ENCODE data around the gene NLRX1. TPM values are rescaled to one million over a fixed set of nuclear protein-coding genes. Genes with fewer than 3 reads are reported as not detected.
"Not testable (repeated sequence)": the region's sequence is repeated elsewhere in the genome, so short reads cannot be mapped to it uniquely, and the experiment has no call there.

NLRX1 gene
- total and polyA plus RNA-seq, 3 experiments from 2014 or later, result 11.3 to 16.7 (median 16.1) TPM

DNA sequence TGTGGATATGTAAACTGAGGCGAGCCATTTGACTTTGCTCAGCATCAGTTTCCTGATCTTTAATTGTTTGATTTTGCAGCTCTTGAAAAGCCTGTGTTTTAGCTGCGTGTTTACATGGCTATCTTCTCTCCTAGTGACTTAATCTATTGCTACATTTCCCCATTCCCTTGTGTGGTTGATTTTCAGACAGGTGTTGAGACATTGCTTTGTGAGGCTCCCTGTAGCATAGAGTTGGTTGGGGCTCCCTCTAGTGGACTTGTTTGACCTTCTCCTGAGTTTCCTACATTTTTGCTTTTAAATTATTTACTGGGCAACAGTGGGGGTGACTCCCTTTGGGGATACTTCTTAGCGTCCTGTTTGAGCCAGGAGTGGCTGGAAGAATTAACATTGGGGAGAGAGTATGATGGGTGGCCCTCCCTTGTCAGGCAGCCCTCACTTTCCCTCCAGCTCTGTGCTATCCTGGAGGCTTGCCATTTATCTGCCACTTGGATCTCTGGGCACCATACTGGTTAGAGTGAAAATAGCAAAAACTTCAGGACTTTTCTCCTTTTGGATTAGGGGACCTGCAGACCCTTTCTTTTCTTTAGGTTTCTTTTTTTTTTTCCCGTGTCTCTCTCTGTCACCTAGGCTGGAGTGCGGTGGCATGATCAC lies 28.4 kb downstream of the NLRX1 start:
- CTCF ChIA-PET, result interaction anchor here (0.5 to 2.0 kb wide), 30 partner anchors 9 to 594 kb away, joined by 3 to 17 read pairs (median 3); partner anchors contain the start of genes C2CD2L, CBL, NLRX1 and VPS11
- Histone ChIP-seq H3K36me3 (ENCODE audit: insufficient read depth, low read length) (no peaks in the 10 kb centered on the region), H3K27ac (ENCODE audit: low read depth, low read length) (no peak overlapping the region), H3K9me3 (ENCODE audit: low read length) (no peaks in the 10 kb centered on the region), H3K4me1 (ENCODE audit: insufficient read depth, low read length) (no peaks in the 10 kb centered on the region), H3K4me3 (ENCODE audit: low read length) (no peak overlapping the region), H3K27me3 (ENCODE audit: insufficient read depth, low read length, poor library complexity, severe bottlenecking) (no peaks in the 10 kb centered on the region)
- POLR2A ChIA-PET, result interaction anchor here (1.0 kb wide), 1 partner anchor 66 kb away, joined by 3 read pairs; no protein-coding TSS in a partner anchor
- peaks cover 0 to 6% (median 4%) of the 10 kb centered on the region in 3 donors for H3K4me1 Mint-ChIP-seq
- peaks cover 0 to 2% of the 10 kb centered on the region in 2 donors for H3K27me3 Mint-ChIP-seq
- H3K27ac Mint-ChIP-seq, result peak overlapping the region in 3 of 8 donors; percentile 1 to 76 (median 2)
- DNase-seq, result peak; percentile 39 to 76 (median 70)
- H3K9me3 Mint-ChIP-seq, result no peaks in the 10 kb centered on the region
- H3K36me3 Mint-ChIP-seq, result no peaks in the 10 kb centered on the region
- peak overlapping the region in 1 of 7 donors; percentile 28 for H3K4me3 Mint-ChIP-seq

DNA sequence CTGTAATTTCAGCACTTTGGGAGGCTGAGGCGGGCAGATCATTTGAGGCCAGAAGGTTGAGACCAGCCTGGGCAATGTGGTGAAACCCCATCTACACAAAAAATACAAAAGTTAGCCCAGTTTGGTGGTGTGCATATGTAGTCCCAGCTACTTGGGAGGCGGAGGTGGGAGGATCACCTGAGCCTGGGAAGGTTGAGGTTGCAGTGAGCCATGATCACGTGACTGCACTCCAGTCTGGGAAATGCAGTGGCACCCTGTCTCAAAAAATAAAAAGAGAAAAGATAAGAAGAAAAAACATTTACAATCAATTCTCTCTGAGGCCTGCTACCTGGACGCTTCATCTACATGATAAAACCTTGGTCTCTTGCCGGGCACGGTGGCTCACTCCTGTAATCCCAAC lies 30.4 kb downstream of the NLRX1 start:
- Mint-ChIP-seq H3K36me3 (no peaks in the 10 kb centered on the region), H3K27ac (peak overlapping the region in 1 of 8 donors; percentile 65), H3K4me1 (peaks cover 0 to 6% (median 4%) of the 10 kb centered on the region in 3 donors), H3K27me3 (peaks cover 0 to 2% of the 10 kb centered on the region in 2 donors), H3K9me3 (no peaks in the 10 kb centered on the region), H3K4me3 (no peak overlapping the region)
- no peaks in the 10 kb centered on the region for H3K9me3 ChIP-seq (ENCODE audit: low read length)
- H3K27me3 ChIP-seq (ENCODE audit: insufficient read depth, low read length, poor library complexity, severe bottlenecking), result no peaks in the 10 kb centered on the region
- no peaks in the 10 kb centered on the region for H3K36me3 ChIP-seq (ENCODE audit: insufficient read depth, low read length)
- ChIA-PET CTCF (no interaction called here), POLR2A (no interaction called here)
- DNase-seq, result no peak
- H3K27ac ChIP-seq (ENCODE audit: low read depth, low read length), result no peak overlapping the region
- H3K4me3 ChIP-seq (ENCODE audit: low read length), result no peak overlapping the region
- no peaks in the 10 kb centered on the region for H3K4me1 ChIP-seq (ENCODE audit: insufficient read depth, low read length)

DNA sequence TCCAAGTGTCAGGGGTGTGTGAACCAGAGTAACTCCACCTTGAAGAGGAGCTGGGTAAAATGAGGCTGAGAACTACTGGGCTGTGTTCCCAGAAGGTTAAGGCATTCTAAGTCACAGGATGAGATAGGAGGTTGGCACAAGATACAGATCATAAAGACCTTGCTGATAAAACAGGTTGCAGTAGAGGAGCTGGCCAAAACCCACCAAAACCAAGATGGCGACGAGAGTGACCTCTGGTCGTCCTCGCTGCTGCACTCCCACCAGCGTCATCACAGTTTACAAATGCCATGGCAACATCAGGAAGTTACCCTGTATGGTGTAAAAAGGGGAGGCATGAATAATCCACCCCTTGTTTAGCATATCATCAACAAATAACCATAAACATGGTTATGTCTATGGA lies 32.7 kb downstream of the NLRX1 start:
- peaks cover 8 to 14% (median 12%) of the 10 kb centered on the region in 3 donors for H3K4me1 Mint-ChIP-seq
- H3K36me3 Mint-ChIP-seq; H3K27ac Mint-ChIP-seq; H3K36me3 ChIP-seq (ENCODE audit: insufficient read depth, low read length); H3K4me1 ChIP-seq (ENCODE audit: insufficient read depth, low read length); H3K27me3 Mint-ChIP-seq; DNase-seq; H3K4me3 ChIP-seq (ENCODE audit: low read length); H3K4me3 Mint-ChIP-seq; H3K27me3 ChIP-seq (ENCODE audit: insufficient read depth, low read length, poor library complexity, severe bottlenecking); H3K9me3 Mint-ChIP-seq; H3K27ac ChIP-seq (ENCODE audit: low read depth, low read length); H3K9me3 ChIP-seq (ENCODE audit: low read length); POLR2A ChIA-PET: not testable (repeated sequence)
- CTCF ChIA-PET, result interaction anchor here (1.6 to 2.2 kb wide), 2 partner anchors 9 to 84 kb away, joined by 3 to 6 read pairs; no protein-coding TSS in a partner anchor

DNA sequence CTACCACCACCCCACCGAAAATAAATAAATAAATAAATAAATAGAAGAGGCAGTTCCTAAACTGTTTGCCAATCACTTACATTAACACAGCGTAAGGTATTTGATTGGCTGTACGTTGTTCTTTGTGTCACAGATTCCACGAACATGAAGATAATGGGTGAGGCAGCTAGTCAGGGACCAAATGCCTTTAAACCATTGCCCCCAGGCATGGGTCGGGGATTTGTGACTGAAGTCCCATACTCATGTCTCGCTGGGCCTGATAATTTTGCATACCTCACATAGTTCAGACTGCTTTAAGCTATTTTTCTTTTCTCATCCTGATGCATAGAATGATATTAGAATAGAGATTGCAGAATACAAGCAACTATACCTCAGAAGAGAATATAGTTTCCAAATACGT lies 34.0 kb downstream of the NLRX1 start:
- ChIA-PET POLR2A (no interaction called here), CTCF (interaction anchor here (0.7 to 2.2 kb wide), 2 partner anchors 10 to 82 kb away, joined by 3 to 6 read pairs; no protein-coding TSS in a partner anchor)
- DNase-seq, result no peak
- Histone ChIP-seq H3K4me1 (ENCODE audit: insufficient read depth, low read length) (peaks cover 12% of the 10 kb centered on the region), H3K36me3 (ENCODE audit: insufficient read depth, low read length) (no peaks in the 10 kb centered on the region), H3K9me3 (ENCODE audit: low read length) (no peaks in the 10 kb centered on the region), H3K27ac (ENCODE audit: low read depth, low read length) (no peak overlapping the region), H3K27me3 (ENCODE audit: insufficient read depth, low read length, poor library complexity, severe bottlenecking) (no peaks in the 10 kb centered on the region), H3K4me3 (ENCODE audit: low read length) (no peak overlapping the region)
- Mint-ChIP-seq H3K9me3 (no peaks in the 10 kb centered on the region), H3K4me3 (peak overlapping the region in 1 of 7 donors; percentile 45), H3K27me3 (peaks cover 0 to 2% of the 10 kb centered on the region in 2 donors), H3K4me1 (peaks cover 16 to 19% (median 18%) of the 10 kb centered on the region in 3 donors), H3K27ac (peak overlapping the region in 1 of 8 donors; percentile 56), H3K36me3 (peaks cover 0 to 3% (median 0%) of the 10 kb centered on the region in 3 donors)

DNA sequence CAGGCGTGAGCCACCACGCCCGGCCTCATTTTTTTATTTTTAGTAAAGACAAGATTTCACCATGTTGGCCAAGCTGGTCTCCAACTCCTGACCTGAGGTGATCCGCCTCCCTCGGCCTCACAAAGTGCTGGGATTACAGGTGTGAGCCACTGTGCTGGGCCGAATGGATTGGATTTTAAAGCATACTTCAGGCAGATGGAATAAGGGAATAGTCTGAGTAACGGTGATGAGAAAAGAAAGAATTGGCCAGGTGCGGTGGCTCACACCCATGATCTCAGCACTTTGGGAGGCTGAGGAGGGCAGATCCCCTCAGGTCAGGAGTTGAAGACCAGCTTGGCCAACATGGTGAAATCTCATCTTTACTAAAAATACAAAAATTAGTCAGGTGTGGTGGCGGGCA lies 35.5 kb downstream of the NLRX1 start:
- Histone ChIP-seq H3K9me3 (ENCODE audit: low read length) (no peaks in the 10 kb centered on the region), H3K4me3 (ENCODE audit: low read length) (no peak overlapping the region), H3K27me3 (ENCODE audit: insufficient read depth, low read length, poor library complexity, severe bottlenecking) (no peaks in the 10 kb centered on the region), H3K4me1 (ENCODE audit: insufficient read depth, low read length) (peaks cover 22% of the 10 kb centered on the region), H3K36me3 (ENCODE audit: insufficient read depth, low read length) (no peaks in the 10 kb centered on the region), H3K27ac (ENCODE audit: low read depth, low read length) (no peak overlapping the region)
- POLR2A ChIA-PET, result interaction anchor here (0.6 kb wide), 1 partner anchor 40 kb away, joined by 3 read pairs; no protein-coding TSS in a partner anchor
- peaks cover 0 to 2% of the 10 kb centered on the region in 2 donors for H3K27me3 Mint-ChIP-seq
- no peaks in the 10 kb centered on the region for H3K9me3 Mint-ChIP-seq
- peak overlapping the region in 1 of 7 donors; percentile 79 for H3K4me3 Mint-ChIP-seq
- H3K36me3 Mint-ChIP-seq, result peaks cover 0 to 6% (median 0%) of the 10 kb centered on the region in 3 donors
- H3K27ac Mint-ChIP-seq, result peak overlapping the region in 1 of 8 donors; percentile 87
- CTCF ChIA-PET, result interaction anchor here (1.0 to 4.7 kb wide), 3 partner anchors 9 to 80 kb away, joined by 4 to 64 read pairs (median 10); no protein-coding TSS in a partner anchor
- peaks cover 23 to 31% (median 29%) of the 10 kb centered on the region in 3 donors for H3K4me1 Mint-ChIP-seq
- no peak for DNase-seq

DNA sequence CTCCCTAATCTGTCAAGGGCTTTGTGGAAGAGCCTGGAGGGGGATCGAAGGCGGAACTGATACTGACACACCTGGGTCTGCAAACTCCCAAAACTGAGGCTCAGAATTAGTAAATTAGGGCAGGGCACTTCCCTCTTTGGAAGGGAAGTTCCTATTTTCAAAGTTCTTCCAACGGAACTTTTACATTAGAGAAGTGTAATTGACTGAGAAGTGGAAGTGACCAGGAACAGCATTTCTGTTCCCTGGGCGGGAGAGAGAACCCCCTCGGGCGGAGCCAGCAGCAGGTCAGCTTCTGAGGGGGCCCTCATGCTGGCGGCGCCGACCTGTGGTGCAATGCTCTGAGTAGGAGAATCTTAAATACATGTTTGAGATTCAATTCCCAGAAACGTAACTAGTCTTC lies 36.6 kb downstream of the NLRX1 start:
- Mint-ChIP-seq H3K36me3 (peaks cover 0 to 6% (median 0%) of the 10 kb centered on the region in 3 donors), H3K27ac (peak overlapping the region in 5 of 8 donors; percentile 15 to 90 (median 87)), H3K9me3 (no peaks in the 10 kb centered on the region), H3K4me1 (peaks cover 28 to 41% (median 37%) of the 10 kb centered on the region in 3 donors), H3K4me3 (peak overlapping the region; percentile 32 to 79 (median 46)), H3K27me3 (peaks cover 0 to 2% of the 10 kb centered on the region in 2 donors)
- H3K27me3 ChIP-seq (ENCODE audit: insufficient read depth, low read length, poor library complexity, severe bottlenecking), result no peaks in the 10 kb centered on the region
- H3K36me3 ChIP-seq (ENCODE audit: insufficient read depth, low read length), result no peaks in the 10 kb centered on the region
- peaks cover 30% of the 10 kb centered on the region for H3K4me1 ChIP-seq (ENCODE audit: insufficient read depth, low read length)
- H3K9me3 ChIP-seq (ENCODE audit: low read length), result no peaks in the 10 kb centered on the region
- CTCF ChIA-PET, result interaction anchor here (0.9 to 4.7 kb wide), 20 partner anchors 8 to 182 kb away, joined by 3 to 64 read pairs (median 6); partner anchors contain the start of gene VPS11
- no peak overlapping the region for H3K4me3 ChIP-seq (ENCODE audit: low read length)
- POLR2A ChIA-PET, result interaction anchor here (0.9 to 1.7 kb wide), 2 partner anchors 79 to 119 kb away, joined by 3 to 5 read pairs; no protein-coding TSS in a partner anchor
- DNase-seq, result no peak
- H3K27ac ChIP-seq (ENCODE audit: low read depth, low read length), result no peak overlapping the region

DNA sequence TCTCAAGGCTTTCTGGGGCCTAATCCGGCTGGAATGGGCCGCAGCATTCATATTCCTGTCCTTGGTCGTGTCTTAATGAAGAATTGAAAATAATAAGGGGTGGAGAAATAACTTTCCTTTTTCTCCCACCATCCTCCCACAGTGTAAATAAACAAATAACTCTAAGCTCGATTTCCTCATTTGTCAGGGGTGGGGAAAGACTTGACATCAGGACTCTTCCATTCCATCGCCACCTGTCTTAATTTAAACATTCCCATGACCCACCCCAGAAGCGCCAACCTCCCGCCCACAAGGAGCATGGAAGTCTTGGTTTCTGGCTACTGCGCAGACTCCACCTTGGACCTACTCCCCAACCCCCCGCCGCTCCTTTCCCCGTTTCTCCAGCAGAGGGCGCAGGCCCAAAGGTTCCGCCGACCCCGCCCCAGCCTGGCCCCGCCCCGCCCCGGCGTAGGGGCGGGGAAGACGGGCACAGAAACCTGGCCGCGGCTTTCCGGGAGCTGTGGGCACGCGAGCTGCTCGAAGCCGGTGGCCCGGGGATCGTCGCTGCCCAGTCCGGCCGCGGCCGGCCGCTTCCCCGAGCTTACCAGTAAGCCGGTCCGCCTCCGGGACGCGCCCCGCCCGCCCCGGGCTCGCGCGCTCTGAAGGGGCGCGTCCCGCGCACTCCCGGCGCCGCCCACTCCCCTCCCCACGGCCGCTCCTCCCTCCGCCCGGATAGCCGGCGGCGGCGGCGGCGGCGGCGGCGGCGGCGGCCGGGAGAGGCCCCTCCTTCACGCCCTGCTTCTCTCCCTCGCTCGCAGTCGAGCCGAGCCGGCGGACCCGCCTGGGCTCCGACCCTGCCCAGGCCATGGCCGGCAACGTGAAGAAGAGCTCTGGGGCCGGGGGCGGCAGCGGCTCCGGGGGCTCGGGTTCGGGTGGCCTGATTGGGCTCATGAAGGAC lies 37.3 kb downstream of the NLRX1 start, which contains the start of gene CBL:
Gene CBL, plus strand, starts transcription at position 766 of the 937 bp plus-strand sequence. Its CDS starts 79 bp downstream, at position 845.
- DNase-seq, result peak; percentile 89 to 97 (median 96)
- Histone ChIP-seq H3K36me3 (ENCODE audit: insufficient read depth, low read length) (no peaks in the 10 kb centered on the region), H3K4me3 (ENCODE audit: low read length) (peak within 1 kb of the TSS; percentile 79), H3K27ac (ENCODE audit: low read depth, low read length) (peak within 1 kb of the TSS; percentile 54), H3K9me3 (ENCODE audit: low read length) (no peaks in the 10 kb centered on the region), H3K27me3 (ENCODE audit: insufficient read depth, low read length, poor library complexity, severe bottlenecking) (no peaks in the 10 kb centered on the region), H3K4me1 (ENCODE audit: insufficient read depth, low read length) (peaks cover 31% of the 10 kb centered on the region)
- peaks cover 0 to 6% (median 0%) of the 10 kb centered on the region in 3 donors for H3K36me3 Mint-ChIP-seq
- ChIA-PET CTCF (interaction anchor here (0.6 to 4.7 kb wide), 34 partner anchors 9 to 295 kb away, joined by 3 to 64 read pairs (median 4); partner anchors contain the start of genes C2CD2L, CENATAC, MCAM and VPS11), POLR2A (interaction anchor here (0.6 to 1.7 kb wide), 12 partner anchors 23 to 861 kb away, joined by 3 to 8 read pairs (median 4); partner anchors contain the start of genes CD3G and VPS11)
- peak within 1 kb of the TSS; percentile 91 to 99 (median 98) for H3K4me3 Mint-ChIP-seq
- H3K27me3 Mint-ChIP-seq, result peaks cover 0 to 2% of the 10 kb centered on the region in 2 donors
- H3K9me3 Mint-ChIP-seq, result no peaks in the 10 kb centered on the region
- peaks cover 31 to 45% (median 37%) of the 10 kb centered on the region in 3 donors for H3K4me1 Mint-ChIP-seq
- H3K27ac Mint-ChIP-seq, result peak within 1 kb of the TSS; percentile 83 to 97 (median 94)

All from CD8-positive, alpha-beta memory T cell (primary cell).